Peyer's patch (tissue), 4 donors: Measurements from ENCODE around the gene TP73.

ENCODE experiments used
- CTCF ChIP-seq, 6 experiments: fragments of 450-650 bp in 4 of 6; fragments of 200-600 bp in 2 of 6; sonication (generic) in 1 of 6; IDR thresholded peaks; one replicate each; pipeline ENCODE4 v1.5.1; 2017 to 2019; ENCODE audit warnings: antibody characterized with exemption in 6 of 6, mild to moderate bottlenecking in 3 of 6, moderate library complexity in 1 of 6
- POLR2A ChIP-seq, 2 donors: fragments of 450-650 bp; IDR thresholded peaks; one replicate each; pipeline ENCODE4 v1.5.1; 2017; ENCODE audit warnings: antibody characterized with exemption in 2 of 2, mild to moderate bottlenecking in 2 of 2, moderate library complexity in 2 of 2

GRCh38 chr1:3612123-3612522 lies 40.2 kb upstream of the TP73 start:
- no peak for TF ChIP-seq POLR2A (IDR thresholded peaks at IDR 0.05)
- no peak for TF ChIP-seq CTCF (IDR thresholded peaks at IDR 0.05)
